ENCODE measurements around the gene ME3.

Gene ME3

GRCh38 chr11:86416494-86416893 lies 255.9 kb downstream of the ME3 start:
- no peak for DNase-seq

GRCh38 chr11:86415026-86415425 lies 257.4 kb downstream of the ME3 start:
- DNase-seq = no peak

- DNase-seq = no peak
These were observed 258.4 kb downstream of the ME3 start for GRCh38 chr11:86414032-86414431.

GRCh38 chr11:86408845-86409244 lies 263.6 kb downstream of the ME3 start:
- DNase-seq = no peak

- DNase-seq = no peak
These were observed 269.0 kb downstream of the ME3 start for GRCh38 chr11:86403458-86403857.

- DNase-seq = no peak
These were observed 274.3 kb downstream of the ME3 start for GRCh38 chr11:86398106-86398505.

GRCh38 chr11:86397351-86397750 lies 275.1 kb downstream of the ME3 start:
- DNase-seq = no peak

GRCh38 chr11:86396396-86396795 lies 276.0 kb downstream of the ME3 start:
- DNase-seq = no peak

- no peak for DNase-seq
These were observed 277.3 kb downstream of the ME3 start for GRCh38 chr11:86395061-86395551.
